ENCODE measurements around the gene LSMEM2. TPM values are rescaled to one million over a fixed set of nuclear protein-coding genes. Genes with fewer than 3 reads are reported as not detected.

LSMEM2 gene
- total and polyA plus RNA-seq, 7 experiments from 2014 or later = 0.15 TPM; not detected in 6

GRCh38 chr3:50320853-50321335 is 42.0 kb downstream of the LSMEM2 start:
- peaks cover 14 to 27% of the 10 kb centered on the region in 2 donors for H3K4me1 ChIP-seq (ENCODE audit: control insufficient read depth in 2 of 2, insufficient read depth in 2 of 2, low read length in 2 of 2)
- Mint-ChIP-seq H3K4me1 (peaks cover 26 to 45% (median 39%) of the 10 kb centered on the region in 7 donors), H3K4me3 (peak overlapping the region; percentile 84 to 96 (median 92)), H3K27ac (peak overlapping the region in 8 of 9 donors; percentile 62 to 93 (median 88)), H3K36me3 (peaks cover 0 to 10% (median 0%) of the 10 kb centered on the region in 5 donors), H3K9me3 (no peaks in the 10 kb centered on the region), H3K27me3 (no peaks in the 10 kb centered on the region)
- H3K9me3 ChIP-seq (ENCODE audit: control insufficient read depth in 2 of 3, low read length in 3 of 3) = no peaks in the 10 kb centered on the region
- ATAC-seq (peak; percentile 58), DNase-seq (peak in 3 of 9 donors; percentile 46 to 86 (median 49))
- peak overlapping the region; percentile 95 for H3K27ac ChIP-seq (ENCODE audit: low read depth, low read length)
- H3K27me3 ChIP-seq (ENCODE audit: control insufficient read depth in 2 of 2, insufficient read depth in 2 of 2, low read length in 2 of 2) = no peaks in the 10 kb centered on the region
- ChIA-PET CTCF (interaction anchor here (0.7 to 1.2 kb wide), 5 partner anchors 15 to 44 kb away, joined by 3 to 5 read pairs (median 3); partner anchors contain the start of genes HYAL3 and NAA80), POLR2A (interaction anchor here (1.0 to 34.0 kb wide), 4 partner anchors 16 to 36 kb away, joined by 4 to 656 read pairs (median 20); partner anchors contain the start of genes CYB561D2, HYAL3, NAA80 and NPRL2)
- H3K4me3 ChIP-seq (ENCODE audit: low read length) = peak overlapping the region; percentile 97
- intact Hi-C loops (cut with micrococcal nuclease) = loop anchor here (1.0 to 2.0 kb wide), 10 partner anchors 16 to 648 kb away; partner anchors contain the start of genes HYAL3 (in 2 of the 2), NAA80 (in 2 of the 2), CYB561D2 (in 1 of the 2) and IFRD2 (in 1 of the 2)
- peaks cover 0 to 10% (median 0%) of the 10 kb centered on the region in 3 experiments for H3K36me3 ChIP-seq (ENCODE audit: control insufficient read depth in 2 of 3, insufficient read depth in 3 of 3, low read length in 3 of 3)

GRCh38 chr3:50321336-50322114 is 42.6 kb downstream of the LSMEM2 start:
- peak; percentile 83 for ATAC-seq
- H3K27ac ChIP-seq (ENCODE audit: low read depth, low read length) = peak overlapping the region; percentile 95
- Mint-ChIP-seq H3K27me3 (no peaks in the 10 kb centered on the region), H3K27ac (peak overlapping the region; percentile 40 to 96 (median 93)), H3K9me3 (no peaks in the 10 kb centered on the region), H3K36me3 (peaks cover 0 to 7% (median 0%) of the 10 kb centered on the region in 5 donors), H3K4me1 (peaks cover 21 to 45% (median 36%) of the 10 kb centered on the region in 7 donors), H3K4me3 (peak overlapping the region; percentile 74 to 90 (median 82))
- H3K9me3 ChIP-seq (ENCODE audit: control insufficient read depth in 2 of 3, low read length in 3 of 3) = no peaks in the 10 kb centered on the region
- DNase-seq = peak; percentile 67 to 90 (median 83)
- ChIA-PET CTCF (interaction anchor here (0.7 to 1.2 kb wide), 3 partner anchors 16 to 43 kb away, joined by 3 to 4 read pairs (median 3); partner anchors contain the start of genes HYAL3 and NAA80), POLR2A (interaction anchor here (1.3 to 34.0 kb wide), 4 partner anchors 15 to 35 kb away, joined by 5 to 656 read pairs (median 20); partner anchors contain the start of genes CYB561D2, HYAL3, NAA80 and NPRL2)
- peaks cover 12 to 21% of the 10 kb centered on the region in 2 donors for H3K4me1 ChIP-seq (ENCODE audit: control insufficient read depth in 2 of 2, insufficient read depth in 2 of 2, low read length in 2 of 2)
- H3K27me3 ChIP-seq (ENCODE audit: control insufficient read depth in 2 of 2, insufficient read depth in 2 of 2, low read length in 2 of 2) = no peaks in the 10 kb centered on the region
- H3K4me3 ChIP-seq (ENCODE audit: low read length) = peak overlapping the region; percentile 97
- intact Hi-C loops (cut with micrococcal nuclease) = loop anchor here (1.0 to 2.0 kb wide), 10 partner anchors 15 to 648 kb away; partner anchors contain the start of genes HYAL3 (in 2 of the 2), NAA80 (in 2 of the 2), CYB561D2 (in 1 of the 2) and IFRD2 (in 1 of the 2)
- peaks cover 0 to 14% (median 0%) of the 10 kb centered on the region in 3 experiments for H3K36me3 ChIP-seq (ENCODE audit: control insufficient read depth in 2 of 3, insufficient read depth in 3 of 3, low read length in 3 of 3)

GRCh38 chr3:50322115-50322385 is 43.2 kb downstream of the LSMEM2 start:
- peaks cover 11 to 23% of the 10 kb centered on the region in 2 donors for H3K4me1 ChIP-seq (ENCODE audit: control insufficient read depth in 2 of 2, insufficient read depth in 2 of 2, low read length in 2 of 2)
- no peaks in the 10 kb centered on the region for H3K9me3 ChIP-seq (ENCODE audit: control insufficient read depth in 2 of 3, low read length in 3 of 3)
- Mint-ChIP-seq H3K27me3 (no peaks in the 10 kb centered on the region), H3K4me1 (peaks cover 17 to 45% (median 35%) of the 10 kb centered on the region in 7 donors), H3K9me3 (no peaks in the 10 kb centered on the region), H3K4me3 (peak overlapping the region in 7 of 10 donors; percentile 35 to 90 (median 81)), H3K36me3 (peaks cover 0 to 4% (median 0%) of the 10 kb centered on the region in 5 donors), H3K27ac (peak overlapping the region in 2 of 9 donors; percentile 91 to 93)
- H3K36me3 ChIP-seq (ENCODE audit: control insufficient read depth in 2 of 3, insufficient read depth in 3 of 3, low read length in 3 of 3) = peaks cover 0 to 14% (median 0%) of the 10 kb centered on the region in 3 experiments
- no peaks in the 10 kb centered on the region for H3K27me3 ChIP-seq (ENCODE audit: control insufficient read depth in 2 of 2, insufficient read depth in 2 of 2, low read length in 2 of 2)
- intact Hi-C loops (cut with micrococcal nuclease) = no loop called here
- ATAC-seq (no peak), DNase-seq (no peak)
- H3K27ac ChIP-seq (ENCODE audit: low read depth, low read length) = peak overlapping the region; percentile 95
- H3K4me3 ChIP-seq (ENCODE audit: low read length) = peak overlapping the region; percentile 97
- ChIA-PET POLR2A (interaction anchor here (1.3 to 34.0 kb wide), 4 partner anchors 15 to 34 kb away, joined by 5 to 656 read pairs (median 20); partner anchors contain the start of genes CYB561D2, HYAL3, NAA80 and NPRL2), CTCF (interaction anchor here (1.2 kb wide), 1 partner anchor 43 kb away, joined by 4 read pairs; no protein-coding TSS in a partner anchor)

- Mint-ChIP-seq H3K4me1 (peaks cover 17 to 49% (median 39%) of the 10 kb centered on the region in 7 donors), H3K27me3 (no peaks in the 10 kb centered on the region), H3K36me3 (peaks cover 0 to 4% (median 0%) of the 10 kb centered on the region in 5 donors), H3K4me3 (peak within 1 kb of the TSS; percentile 74 to 90 (median 82)), H3K27ac (peak within 1 kb of the TSS; percentile 40 to 96 (median 93)), H3K9me3 (no peaks in the 10 kb centered on the region)
- POLR2A ChIA-PET = interaction anchor here (1.3 to 34.0 kb wide), 3 partner anchors 14 to 34 kb away, joined by 5 to 656 read pairs (median 27); partner anchors contain the start of genes CYB561D2, NPRL2, RASSF1 and TMEM115
- no peak for ATAC-seq
- Histone ChIP-seq H3K27me3 (ENCODE audit: control insufficient read depth in 2 of 2, insufficient read depth in 2 of 2, low read length in 2 of 2) (no peaks in the 10 kb centered on the region), H3K27ac (ENCODE audit: low read depth, low read length) (peak within 1 kb of the TSS; percentile 95), H3K4me1 (ENCODE audit: control insufficient read depth in 2 of 2, insufficient read depth in 2 of 2, low read length in 2 of 2) (peaks cover 15 to 23% of the 10 kb centered on the region in 2 donors), H3K36me3 (ENCODE audit: control insufficient read depth in 2 of 3, insufficient read depth in 3 of 3, low read length in 3 of 3) (peaks cover 0 to 14% (median 0%) of the 10 kb centered on the region in 3 experiments), H3K9me3 (ENCODE audit: control insufficient read depth in 2 of 3, low read length in 3 of 3) (no peaks in the 10 kb centered on the region), H3K4me3 (ENCODE audit: low read length) (peak within 1 kb of the TSS; percentile 97)
- DNase-seq = no peak
- CTCF ChIA-PET = interaction anchor here (0.6 to 2.7 kb wide), 4 partner anchors 14 to 30 kb away, joined by 3 to 13 read pairs (median 3); partner anchors contain the start of genes HYAL3, IFRD2 and NAA80
- intact Hi-C loops (cut with micrococcal nuclease) = no loop called here
Observed at GRCh38 chr3:50322386-50323091, 43.7 kb downstream of the LSMEM2 start, which contains the start of gene HYAL2. Gene HYAL2 (minus strand): TSS chr3:50322745. CDS start chr3:50320489, 2,256 bp downstream.

GRCh38 chr3:50323092-50323600 is 44.3 kb downstream of the LSMEM2 start:
- intact Hi-C loops (cut with micrococcal nuclease) = no loop called here
- Histone ChIP-seq H3K27me3 (ENCODE audit: control insufficient read depth in 2 of 2, insufficient read depth in 2 of 2, low read length in 2 of 2) (no peaks in the 10 kb centered on the region), H3K9me3 (ENCODE audit: control insufficient read depth in 2 of 3, low read length in 3 of 3) (no peaks in the 10 kb centered on the region), H3K36me3 (ENCODE audit: control insufficient read depth in 2 of 3, insufficient read depth in 3 of 3, low read length in 3 of 3) (peaks cover 0 to 18% (median 0%) of the 10 kb centered on the region in 3 experiments), H3K4me1 (ENCODE audit: control insufficient read depth in 2 of 2, insufficient read depth in 2 of 2, low read length in 2 of 2) (peaks cover 16 to 23% of the 10 kb centered on the region in 2 donors), H3K27ac (ENCODE audit: low read depth, low read length) (no peak overlapping the region), H3K4me3 (ENCODE audit: low read length) (no peak overlapping the region)
- Mint-ChIP-seq H3K36me3 (peaks cover 0 to 4% (median 0%) of the 10 kb centered on the region in 5 donors), H3K27ac (peak overlapping the region in 8 of 9 donors; percentile 12 to 81 (median 52)), H3K9me3 (no peaks in the 10 kb centered on the region), H3K4me1 (peaks cover 17 to 52% (median 43%) of the 10 kb centered on the region in 7 donors), H3K27me3 (no peaks in the 10 kb centered on the region), H3K4me3 (peak overlapping the region in 6 of 10 donors; percentile 15 to 48 (median 31))
- CTCF ChIA-PET = interaction anchor here (0.6 to 2.7 kb wide), 5 partner anchors 14 to 231 kb away, joined by 3 to 13 read pairs (median 3); partner anchors contain the start of genes HYAL3, IFRD2 and NAA80
- POLR2A ChIA-PET = interaction anchor here (1.3 to 34.0 kb wide), 3 partner anchors 12 to 33 kb away, joined by 3 to 656 read pairs (median 27); partner anchors contain the start of genes CYB561D2, NPRL2, TMEM115 and ZMYND10
- DNase-seq = no peak
- no peak for ATAC-seq
